PFSK-1 (cell line): Measurements from ENCODE around the gene SLCO2A1.

ENCODE experiments used
- FOXP2 ChIP-seq: optimal IDR thresholded peaks from 2 replicates; pipeline ENCODE3; 2011; ENCODE audit warnings: borderline replicate concordance, control low read depth, inconsistent platforms; ENCODE audit not compliant: insufficient read depth; ENCODE audit errors: extremely low read length, extremely low read depth
- POLR2AphosphoS5 ChIP-seq: IDR thresholded peaks from 2 replicates; pipeline ENCODE4 v1.6.1; 2012; ENCODE audit warnings: low read depth, mild to moderate bottlenecking, control low read depth, low read length, moderate library complexity
- SIN3A ChIP-seq: IDR thresholded peaks from 2 replicates; pipeline ENCODE4 v1.6.1; 2012; ENCODE audit warnings: mild to moderate bottlenecking, low read length, moderate library complexity, borderline replicate concordance; ENCODE audit not compliant: insufficient read depth
- TAF1 ChIP-seq: IDR thresholded peaks from 2 replicates; pipeline ENCODE4 v1.6.1; 2012; ENCODE audit warnings: low read length, control low read depth, borderline replicate concordance; ENCODE audit not compliant: insufficient read depth
- TF ChIP-seq, protein P1 (sequence below), 2 experiments: IDR thresholded peaks; 2 replicates each; pipeline versions ENCODE4 v1.6.1 to v1.8.0; 2011 to 2012; ENCODE audit warnings: low read depth in 2 of 2, low read length in 2 of 2, control low read depth in 1 of 2, inconsistent platforms in 1 of 2, mild to moderate bottlenecking in 1 of 2, moderate library complexity in 1 of 2; ENCODE audit not compliant: insufficient read depth in 1 of 2

DNA sequence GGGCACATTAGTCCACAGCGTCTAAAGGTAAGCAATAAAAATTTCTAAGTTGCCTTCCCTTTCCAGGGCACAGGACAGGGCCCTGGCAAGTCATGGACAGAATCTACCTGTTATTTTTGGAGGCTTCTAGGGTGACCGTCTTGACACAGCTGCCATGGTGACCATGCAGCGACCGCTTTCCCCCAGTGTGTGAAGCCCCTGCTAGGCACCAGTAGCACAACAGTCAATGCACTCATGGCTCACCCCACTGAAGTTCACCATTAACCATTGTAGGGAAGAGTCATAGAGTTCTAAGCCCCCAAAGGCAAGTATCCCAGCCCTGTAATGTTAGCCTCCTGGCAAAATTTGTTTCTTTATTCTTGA is 43.8 kb upstream of the SLCO2A1 start:
- TF ChIP-seq POLR2AphosphoS5 (no peak), TAF1 (no peak), SIN3A (no peak), FOXP2 (no peak)
- TF ChIP-seq, protein P1, sequence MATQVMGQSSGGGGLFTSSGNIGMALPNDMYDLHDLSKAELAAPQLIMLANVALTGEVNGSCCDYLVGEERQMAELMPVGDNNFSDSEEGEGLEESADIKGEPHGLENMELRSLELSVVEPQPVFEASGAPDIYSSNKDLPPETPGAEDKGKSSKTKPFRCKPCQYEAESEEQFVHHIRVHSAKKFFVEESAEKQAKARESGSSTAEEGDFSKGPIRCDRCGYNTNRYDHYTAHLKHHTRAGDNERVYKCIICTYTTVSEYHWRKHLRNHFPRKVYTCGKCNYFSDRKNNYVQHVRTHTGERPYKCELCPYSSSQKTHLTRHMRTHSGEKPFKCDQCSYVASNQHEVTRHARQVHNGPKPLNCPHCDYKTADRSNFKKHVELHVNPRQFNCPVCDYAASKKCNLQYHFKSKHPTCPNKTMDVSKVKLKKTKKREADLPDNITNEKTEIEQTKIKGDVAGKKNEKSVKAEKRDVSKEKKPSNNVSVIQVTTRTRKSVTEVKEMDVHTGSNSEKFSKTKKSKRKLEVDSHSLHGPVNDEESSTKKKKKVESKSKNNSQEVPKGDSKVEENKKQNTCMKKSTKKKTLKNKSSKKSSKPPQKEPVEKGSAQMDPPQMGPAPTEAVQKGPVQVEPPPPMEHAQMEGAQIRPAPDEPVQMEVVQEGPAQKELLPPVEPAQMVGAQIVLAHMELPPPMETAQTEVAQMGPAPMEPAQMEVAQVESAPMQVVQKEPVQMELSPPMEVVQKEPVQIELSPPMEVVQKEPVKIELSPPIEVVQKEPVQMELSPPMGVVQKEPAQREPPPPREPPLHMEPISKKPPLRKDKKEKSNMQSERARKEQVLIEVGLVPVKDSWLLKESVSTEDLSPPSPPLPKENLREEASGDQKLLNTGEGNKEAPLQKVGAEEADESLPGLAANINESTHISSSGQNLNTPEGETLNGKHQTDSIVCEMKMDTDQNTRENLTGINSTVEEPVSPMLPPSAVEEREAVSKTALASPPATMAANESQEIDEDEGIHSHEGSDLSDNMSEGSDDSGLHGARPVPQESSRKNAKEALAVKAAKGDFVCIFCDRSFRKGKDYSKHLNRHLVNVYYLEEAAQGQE (IDR thresholded peaks at IDR 0.05; ENCODE audit: insufficient read depth in 1 of 2, low read depth in 2 of 2, low read length in 2 of 2) = no peak
